ENCODE data around the gene SORBS1.

The SORBS1 gene

GRCh38 chr10:95516774-95517373, 44.3 kb downstream of the SORBS1 start:
- H3K79me2 ChIP-seq (ENCODE audit: insufficient read depth, low read depth), result no peaks in the 10 kb centered on the region
- TF ChIP-seq CTCF (conservative IDR thresholded peaks at IDR 0.05; ENCODE audit: low read depth, low read length), result no peak
- no peaks in the 10 kb centered on the region for H4K20me1 ChIP-seq (ENCODE audit: insufficient read depth)
- H3K27ac ChIP-seq, result no peak overlapping the region
- no peak overlapping the region for H3K4me2 ChIP-seq
- H3K36me3 ChIP-seq (ENCODE audit: insufficient read depth), result no peaks in the 10 kb centered on the region
- no peaks in the 10 kb centered on the region for H3K27me3 ChIP-seq (ENCODE audit: insufficient read depth, low read depth)
- no peak overlapping the region for H3K4me3 ChIP-seq (IDR thresholded peaks at IDR 0.05; ENCODE audit: insufficient read depth, low read depth, low read length)
- no peak overlapping the region for H2AFZ ChIP-seq (ENCODE audit: low read depth)
- no peaks in the 10 kb centered on the region for H3K4me1 ChIP-seq (ENCODE audit: low read depth, poor library complexity, severe bottlenecking)
- H3K9ac ChIP-seq, result no peak overlapping the region

GRCh38 chr10:95513941-95514392, 47.2 kb downstream of the SORBS1 start:
- no peaks in the 10 kb centered on the region for H3K36me3 ChIP-seq (ENCODE audit: insufficient read depth)
- H3K4me2 ChIP-seq, result no peak overlapping the region
- no peak overlapping the region for H3K4me3 ChIP-seq (IDR thresholded peaks at IDR 0.05; ENCODE audit: insufficient read depth, low read depth, low read length)
- H3K27ac ChIP-seq, result no peak overlapping the region
- no peaks in the 10 kb centered on the region for H3K79me2 ChIP-seq (ENCODE audit: insufficient read depth, low read depth)
- H4K20me1 ChIP-seq (ENCODE audit: insufficient read depth), result no peaks in the 10 kb centered on the region
- H3K27me3 ChIP-seq (ENCODE audit: insufficient read depth, low read depth), result no peaks in the 10 kb centered on the region
- H3K9ac ChIP-seq, result no peak overlapping the region
- no peaks in the 10 kb centered on the region for H3K4me1 ChIP-seq (ENCODE audit: low read depth, poor library complexity, severe bottlenecking)
- H2AFZ ChIP-seq (ENCODE audit: low read depth), result no peak overlapping the region
- no peak for TF ChIP-seq CTCF (conservative IDR thresholded peaks at IDR 0.05; ENCODE audit: low read depth, low read length)

- no peaks in the 10 kb centered on the region for H3K27me3 ChIP-seq (ENCODE audit: insufficient read depth, low read depth)
- TF ChIP-seq CTCF (conservative IDR thresholded peaks at IDR 0.05; ENCODE audit: low read depth, low read length), result no peak
- no peak overlapping the region for H2AFZ ChIP-seq (ENCODE audit: low read depth)
- no peaks in the 10 kb centered on the region for H4K20me1 ChIP-seq (ENCODE audit: insufficient read depth)
- H3K79me2 ChIP-seq (ENCODE audit: insufficient read depth, low read depth), result no peaks in the 10 kb centered on the region
- H3K27ac ChIP-seq, result no peak overlapping the region
- no peak overlapping the region for H3K4me2 ChIP-seq
- H3K4me1 ChIP-seq (ENCODE audit: low read depth, poor library complexity, severe bottlenecking), result no peaks in the 10 kb centered on the region
- no peak overlapping the region for H3K9ac ChIP-seq
- H3K36me3 ChIP-seq (ENCODE audit: insufficient read depth), result no peaks in the 10 kb centered on the region
- no peak overlapping the region for H3K4me3 ChIP-seq (IDR thresholded peaks at IDR 0.05; ENCODE audit: insufficient read depth, low read depth, low read length)
Observed at GRCh38 chr10:95513008-95513589, 48.1 kb downstream of the SORBS1 start.

GRCh38 chr10:95511314-95511713, 49.9 kb downstream of the SORBS1 start:
- H3K4me1 ChIP-seq (ENCODE audit: low read depth, poor library complexity, severe bottlenecking), result no peaks in the 10 kb centered on the region
- H3K27me3 ChIP-seq (ENCODE audit: insufficient read depth, low read depth), result no peaks in the 10 kb centered on the region
- no peaks in the 10 kb centered on the region for H4K20me1 ChIP-seq (ENCODE audit: insufficient read depth)
- TF ChIP-seq CTCF (conservative IDR thresholded peaks at IDR 0.05; ENCODE audit: low read depth, low read length), result no peak
- H3K4me2 ChIP-seq, result no peak overlapping the region
- H3K79me2 ChIP-seq (ENCODE audit: insufficient read depth, low read depth), result no peaks in the 10 kb centered on the region
- H3K9ac ChIP-seq, result no peak overlapping the region
- H3K36me3 ChIP-seq (ENCODE audit: insufficient read depth), result no peaks in the 10 kb centered on the region
- no peak overlapping the region for H3K4me3 ChIP-seq (IDR thresholded peaks at IDR 0.05; ENCODE audit: insufficient read depth, low read depth, low read length)
- no peak overlapping the region for H2AFZ ChIP-seq (ENCODE audit: low read depth)
- H3K27ac ChIP-seq, result no peak overlapping the region

All from KMS-11 (cell line).